ENCODE data around the gene DPYSL5.

DPYSL5 gene

GRCh38 chr2:26970928-26971627 is 123.1 kb downstream of the DPYSL5 start:
- DNase-seq, result no peak

- no peak for DNase-seq
Observed at GRCh38 chr2:26971911-26972786, 124.2 kb downstream of the DPYSL5 start.

GRCh38 chr2:26974352-26974751 is 126.4 kb downstream of the DPYSL5 start:
- no peak for DNase-seq

- no peak for DNase-seq
Observed at GRCh38 chr2:26975102-26975501, 127.2 kb downstream of the DPYSL5 start.

GRCh38 chr2:26975656-26976055 is 127.7 kb downstream of the DPYSL5 start:
- DNase-seq, result no peak

GRCh38 chr2:26976237-26976636 is 128.3 kb downstream of the DPYSL5 start:
- DNase-seq, result no peak

GRCh38 chr2:26977012-26977411 is 129.1 kb downstream of the DPYSL5 start:
- DNase-seq, result no peak

- DNase-seq, result no peak
Observed at GRCh38 chr2:26978061-26978596, 130.2 kb downstream of the DPYSL5 start.

GRCh38 chr2:26979741-26980140 is 131.8 kb downstream of the DPYSL5 start:
- no peak for DNase-seq

GRCh38 chr2:26980971-26981370 is 133.0 kb downstream of the DPYSL5 start:
- DNase-seq, result no peak

- DNase-seq, result peak in 1 of 2 experiments; percentile 61
Observed at GRCh38 chr2:26982102-26982742, 134.3 kb downstream of the DPYSL5 start.

- DNase-seq, result no peak
Observed at GRCh38 chr2:26983746-26984145, 135.8 kb downstream of the DPYSL5 start.

GRCh38 chr2:26985807-26986206 is 137.9 kb downstream of the DPYSL5 start:
- DNase-seq, result no peak

- no peak for DNase-seq
Observed at GRCh38 chr2:26986576-26986975, 138.6 kb downstream of the DPYSL5 start.

- DNase-seq, result no peak
Observed at GRCh38 chr2:26988058-26988860, 140.3 kb downstream of the DPYSL5 start.

- no peak for DNase-seq
Observed at GRCh38 chr2:26989156-26989555, 141.2 kb downstream of the DPYSL5 start.

GRCh38 chr2:26991717-26992116 is 143.8 kb downstream of the DPYSL5 start:
- no peak for DNase-seq

- DNase-seq, result no peak
Observed at GRCh38 chr2:26993768-26994167, 145.8 kb downstream of the DPYSL5 start.

- DNase-seq, result no peak
Observed at GRCh38 chr2:26994983-26995382, 147.1 kb downstream of the DPYSL5 start.

GRCh38 chr2:26997394-26997793 is 149.5 kb downstream of the DPYSL5 start:
- DNase-seq, result no peak

- DNase-seq, result no peak
Observed at GRCh38 chr2:26998323-26998722, 150.4 kb downstream of the DPYSL5 start.
